WTC11 (cell line): Measurements from ENCODE around the gene NT5C.

Experiments used
- GABPB1 ChIP-seq: sonication (generic); formaldehyde crosslinking; IDR thresholded peaks from 2 replicates; pipeline ENCODE4 v1.8.1; 2023; ENCODE audit warnings: mild to moderate bottlenecking, missing genetic modification reagents
- GTF2I ChIP-seq: fragments of 250-450 bp; sonication (Bioruptor Pico); conservative IDR thresholded peaks from 2 replicates; pipeline ENCODE4 v1.4.0; 2021; ENCODE audit warnings: mild to moderate bottlenecking
- TF ChIP-seq, protein P1 (sequence below): fragments of 200-600 bp; IDR thresholded peaks from 2 replicates; pipeline ENCODE4 v1.8.0; 2022; ENCODE audit warnings: antibody characterized with exemption
- TF ChIP-seq, protein P2 (sequence below): sonication (generic); formaldehyde crosslinking; conservative IDR thresholded peaks from 2 replicates; pipeline ENCODE4 v1.8.1; 2022; ENCODE audit warnings: mild to moderate bottlenecking, missing genetic modification reagents
- TF ChIP-seq, protein P3 (sequence below): fragments of 250-450 bp; sonication (Bioruptor Pico); IDR thresholded peaks from 2 replicates; pipeline ENCODE4 v2.1.2; 2022; ENCODE audit warnings: mild to moderate bottlenecking, moderate library complexity

DNA sequence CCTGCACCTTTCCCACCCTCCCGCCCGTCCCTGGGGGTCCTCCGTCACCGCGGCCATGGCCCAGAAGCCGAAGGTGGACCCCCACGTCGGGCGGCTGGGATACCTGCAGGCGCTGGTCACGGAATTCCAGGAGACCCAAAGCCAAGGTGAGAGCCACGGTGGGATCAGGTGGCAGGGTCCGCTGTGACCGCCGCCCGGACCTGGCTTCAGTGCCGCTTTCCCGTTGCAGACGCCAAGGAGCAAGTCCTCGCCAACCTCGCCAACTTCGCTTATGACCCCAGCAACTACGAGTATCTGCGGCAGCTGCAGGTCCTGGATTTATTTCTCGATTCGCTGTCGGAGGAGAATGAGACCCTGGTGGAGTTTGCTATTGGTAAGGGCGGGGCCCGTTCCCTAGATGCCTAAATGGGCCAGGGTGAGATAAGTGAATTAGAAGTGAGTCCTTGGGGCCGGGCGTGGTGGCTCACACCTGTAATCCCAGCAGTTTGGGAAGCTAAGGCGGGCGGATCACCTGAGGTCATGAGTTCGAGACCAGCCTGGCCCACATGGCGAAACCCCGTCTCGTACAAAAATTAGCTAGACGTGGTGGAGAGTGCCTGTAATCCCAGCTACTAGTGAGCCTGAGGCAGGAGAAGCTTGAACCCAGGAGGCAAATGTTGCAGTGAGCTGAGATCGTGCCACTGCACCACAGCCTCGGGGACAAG, 21.2 kb downstream of the NT5C start:
- no peak for TF ChIP-seq GABPB1
- no peak for TF ChIP-seq GTF2I (CRISPR knock-in tag)
- TF ChIP-seq, protein P1, sequence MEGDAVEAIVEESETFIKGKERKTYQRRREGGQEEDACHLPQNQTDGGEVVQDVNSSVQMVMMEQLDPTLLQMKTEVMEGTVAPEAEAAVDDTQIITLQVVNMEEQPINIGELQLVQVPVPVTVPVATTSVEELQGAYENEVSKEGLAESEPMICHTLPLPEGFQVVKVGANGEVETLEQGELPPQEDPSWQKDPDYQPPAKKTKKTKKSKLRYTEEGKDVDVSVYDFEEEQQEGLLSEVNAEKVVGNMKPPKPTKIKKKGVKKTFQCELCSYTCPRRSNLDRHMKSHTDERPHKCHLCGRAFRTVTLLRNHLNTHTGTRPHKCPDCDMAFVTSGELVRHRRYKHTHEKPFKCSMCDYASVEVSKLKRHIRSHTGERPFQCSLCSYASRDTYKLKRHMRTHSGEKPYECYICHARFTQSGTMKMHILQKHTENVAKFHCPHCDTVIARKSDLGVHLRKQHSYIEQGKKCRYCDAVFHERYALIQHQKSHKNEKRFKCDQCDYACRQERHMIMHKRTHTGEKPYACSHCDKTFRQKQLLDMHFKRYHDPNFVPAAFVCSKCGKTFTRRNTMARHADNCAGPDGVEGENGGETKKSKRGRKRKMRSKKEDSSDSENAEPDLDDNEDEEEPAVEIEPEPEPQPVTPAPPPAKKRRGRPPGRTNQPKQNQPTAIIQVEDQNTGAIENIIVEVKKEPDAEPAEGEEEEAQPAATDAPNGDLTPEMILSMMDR: no peak
- TF ChIP-seq, protein P2, sequence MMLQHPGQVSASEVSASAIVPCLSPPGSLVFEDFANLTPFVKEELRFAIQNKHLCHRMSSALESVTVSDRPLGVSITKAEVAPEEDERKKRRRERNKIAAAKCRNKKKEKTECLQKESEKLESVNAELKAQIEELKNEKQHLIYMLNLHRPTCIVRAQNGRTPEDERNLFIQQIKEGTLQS: no peak
- TF ChIP-seq, protein P3, sequence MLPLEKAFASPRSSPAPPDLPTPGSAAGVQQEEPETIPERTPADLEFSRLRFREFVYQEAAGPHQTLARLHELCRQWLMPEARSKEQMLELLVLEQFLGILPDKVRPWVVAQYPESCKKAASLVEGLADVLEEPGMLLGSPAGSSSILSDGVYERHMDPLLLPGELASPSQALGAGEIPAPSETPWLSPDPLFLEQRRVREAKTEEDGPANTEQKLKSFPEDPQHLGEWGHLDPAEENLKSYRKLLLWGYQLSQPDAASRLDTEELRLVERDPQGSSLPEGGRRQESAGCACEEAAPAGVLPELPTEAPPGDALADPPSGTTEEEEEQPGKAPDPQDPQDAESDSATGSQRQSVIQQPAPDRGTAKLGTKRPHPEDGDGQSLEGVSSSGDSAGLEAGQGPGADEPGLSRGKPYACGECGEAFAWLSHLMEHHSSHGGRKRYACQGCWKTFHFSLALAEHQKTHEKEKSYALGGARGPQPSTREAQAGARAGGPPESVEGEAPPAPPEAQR (CRISPR knock-in tag): no peak
